Endometrial microvascular endothelial cells (primary cell): ENCODE results near the gene KCTD16. TPM values are rescaled to one million over a fixed set of nuclear protein-coding genes. Genes with fewer than 3 reads are reported as not detected.

Source experiments
- in situ Hi-C: cut with HindIII; loops from 2 replicates; pipeline ENCODE4 v1.10.0; 2017; ENCODE audit warnings: low sequenced_read_pairs, low pct_unique_long_range_greater_than_20kb; ENCODE audit errors: inconsistent ontology term
- total RNA-seq: library from RNA; depleted of rRNA; stranded (reverse); fragments of >200 nt; gene quantifications from one replicate; pipeline ENCODE4 v1.2.3, GENCODE V29; 2015; ENCODE audit errors: inconsistent ontology term

The KCTD16 gene
- total RNA-seq, 1 donor from 2014 or later = under 0.01 TPM

- in situ Hi-C loops = no loop called here
Measured at GRCh38 chr5:144525000-144525399, 354.3 kb downstream of the KCTD16 start.

GRCh38 chr5:144531188-144531587 is 360.5 kb downstream of the KCTD16 start:
- in situ Hi-C loops = no loop called here

Other genes with a start within 250 kb of the KCTD16 start
- 77.9 TPM for gene YIPF5, start 214 bp upstream of the KCTD16 start, total RNA-seq